GM13976 (cell line): Measurements from ENCODE around the gene TAS2R1.

Experiments used
- DNase-seq: peaks from one replicate; pipeline ENCODE4 v3.0.0; 2012; ENCODE audit warnings: low spot score
- in situ Hi-C: fragments of 300-500 bp; cut with MboI; formaldehyde crosslinking; loops from one replicate; pipeline ENCODE4 v1.12.0; 2022; ENCODE audit warnings: low sequenced_read_pairs, mixed read lengths, inconsistent platforms; ENCODE audit not compliant: unreplicated experiment
- TF ChIP-seq, protein P1 (sequence below): IDR thresholded peaks from 2 replicates; pipeline ENCODE4 v1.5.1; 2012; ENCODE audit warnings: borderline replicate concordance, mild to moderate bottlenecking; ENCODE audit not compliant: insufficient read depth; ENCODE audit errors: extremely low read depth, missing control alignments, control extremely low read depth

The TAS2R1 gene

DNA sequence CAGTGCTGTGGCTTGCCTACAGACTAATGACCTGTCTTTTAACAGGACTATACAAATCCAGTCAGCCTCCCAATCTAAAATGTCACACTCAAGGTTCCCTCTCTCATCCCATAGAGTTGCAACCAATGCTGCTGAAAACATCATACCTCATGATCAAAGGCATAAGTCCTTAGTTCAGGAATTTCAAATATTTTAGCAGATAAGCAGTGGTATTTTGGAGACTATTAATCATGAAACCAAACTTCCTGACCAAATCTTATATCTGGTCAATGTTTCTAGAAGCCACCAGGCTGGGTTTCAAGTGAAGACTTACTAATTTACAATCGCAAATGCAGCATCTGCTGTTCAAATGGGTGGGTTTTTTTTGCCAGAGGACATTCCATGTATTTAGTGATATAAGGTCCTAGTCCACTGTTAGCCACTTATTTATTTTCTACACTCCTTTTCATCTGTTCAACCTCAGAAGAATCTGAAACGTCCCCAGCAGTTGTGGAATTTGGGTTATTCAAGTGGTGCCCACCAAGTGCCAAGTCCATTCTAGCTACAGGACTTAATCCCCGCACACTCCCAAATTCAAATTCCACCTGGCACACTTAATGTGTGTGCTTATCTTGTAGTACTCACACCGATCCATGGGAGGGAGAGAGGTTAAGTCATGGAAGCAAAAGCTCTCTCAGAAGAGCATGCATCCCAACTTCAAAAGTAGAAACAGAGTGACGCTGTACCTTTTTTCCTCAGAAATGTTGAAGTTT lies 5.8 kb downstream of the TAS2R1 start:
- in situ Hi-C loops, result no loop called here
- TF ChIP-seq, protein P1, sequence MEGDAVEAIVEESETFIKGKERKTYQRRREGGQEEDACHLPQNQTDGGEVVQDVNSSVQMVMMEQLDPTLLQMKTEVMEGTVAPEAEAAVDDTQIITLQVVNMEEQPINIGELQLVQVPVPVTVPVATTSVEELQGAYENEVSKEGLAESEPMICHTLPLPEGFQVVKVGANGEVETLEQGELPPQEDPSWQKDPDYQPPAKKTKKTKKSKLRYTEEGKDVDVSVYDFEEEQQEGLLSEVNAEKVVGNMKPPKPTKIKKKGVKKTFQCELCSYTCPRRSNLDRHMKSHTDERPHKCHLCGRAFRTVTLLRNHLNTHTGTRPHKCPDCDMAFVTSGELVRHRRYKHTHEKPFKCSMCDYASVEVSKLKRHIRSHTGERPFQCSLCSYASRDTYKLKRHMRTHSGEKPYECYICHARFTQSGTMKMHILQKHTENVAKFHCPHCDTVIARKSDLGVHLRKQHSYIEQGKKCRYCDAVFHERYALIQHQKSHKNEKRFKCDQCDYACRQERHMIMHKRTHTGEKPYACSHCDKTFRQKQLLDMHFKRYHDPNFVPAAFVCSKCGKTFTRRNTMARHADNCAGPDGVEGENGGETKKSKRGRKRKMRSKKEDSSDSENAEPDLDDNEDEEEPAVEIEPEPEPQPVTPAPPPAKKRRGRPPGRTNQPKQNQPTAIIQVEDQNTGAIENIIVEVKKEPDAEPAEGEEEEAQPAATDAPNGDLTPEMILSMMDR, result no peak
- no peak for DNase-seq

DNA sequence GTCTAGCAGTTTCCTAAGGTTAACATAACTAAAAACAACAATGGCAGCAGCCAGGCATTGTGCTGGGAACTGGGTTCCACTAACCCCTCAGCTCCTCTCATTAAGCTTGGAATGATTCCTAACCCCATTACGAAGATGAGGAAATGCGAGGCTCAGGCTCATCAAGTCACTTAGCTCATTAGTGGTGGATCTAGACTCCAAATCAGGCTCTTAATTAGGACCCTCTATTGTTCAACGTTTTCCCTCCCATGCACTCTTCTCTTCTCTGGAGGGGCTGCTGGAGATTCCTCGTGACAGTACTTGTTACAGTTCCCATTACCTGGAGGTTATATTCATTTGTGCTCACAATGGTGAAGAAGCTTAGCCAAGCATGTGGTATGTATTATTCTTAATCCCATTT lies 6.5 kb downstream of the TAS2R1 start:
- in situ Hi-C loops, result no loop called here
- TF ChIP-seq, protein P1, result no peak
- no peak for DNase-seq

DNA sequence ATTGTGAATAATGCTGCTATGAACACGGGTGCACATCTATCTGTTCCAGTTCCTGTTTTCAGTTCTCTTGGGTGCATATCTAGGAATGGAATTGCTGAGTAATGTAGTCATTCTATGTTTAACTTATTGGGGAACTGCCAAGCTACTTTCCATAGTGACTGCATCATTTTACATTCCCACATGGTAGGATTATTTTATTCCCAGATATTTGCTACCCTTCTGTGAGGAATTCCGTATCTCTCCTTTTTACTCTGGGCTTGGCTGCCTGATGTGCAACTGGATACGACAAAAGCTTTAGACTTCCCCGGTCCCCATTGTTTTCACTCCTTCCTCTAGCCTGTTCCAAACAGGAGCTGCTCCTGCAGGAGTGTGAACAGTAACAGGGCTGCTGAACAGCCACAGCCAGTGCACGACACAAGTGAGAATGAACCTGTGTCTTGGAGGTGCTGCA lies 7.2 kb downstream of the TAS2R1 start:
- TF ChIP-seq, protein P1, result no peak
- DNase-seq, result no peak
- in situ Hi-C loops, result no loop called here

DNA sequence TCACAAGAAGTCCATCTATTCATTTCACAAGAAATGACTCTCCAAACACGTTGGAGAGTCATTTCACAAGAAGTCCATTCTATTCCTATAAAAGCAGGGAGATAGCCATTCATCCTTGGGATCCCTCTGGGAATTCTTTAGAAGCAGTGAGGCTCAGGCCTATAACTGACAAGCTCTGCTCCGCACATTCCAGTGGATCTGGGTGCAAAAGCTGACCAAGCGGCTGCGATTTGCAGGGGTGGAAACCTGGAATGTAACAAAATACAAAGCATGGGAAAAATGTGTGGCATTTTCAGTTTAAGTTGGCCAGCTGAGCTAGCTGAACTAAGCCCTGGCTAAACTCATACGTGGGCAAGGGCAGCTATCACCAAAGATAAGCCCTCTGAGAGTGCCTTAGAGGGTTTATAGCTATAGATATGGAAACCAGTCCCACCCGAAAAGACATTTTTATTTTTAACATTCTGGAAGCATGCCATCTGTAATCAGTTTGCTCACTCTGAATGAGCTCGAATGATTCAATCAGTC lies 8.7 kb downstream of the TAS2R1 start:
- in situ Hi-C loops, result no loop called here
- TF ChIP-seq, protein P1, result no peak
- no peak for DNase-seq

DNA sequence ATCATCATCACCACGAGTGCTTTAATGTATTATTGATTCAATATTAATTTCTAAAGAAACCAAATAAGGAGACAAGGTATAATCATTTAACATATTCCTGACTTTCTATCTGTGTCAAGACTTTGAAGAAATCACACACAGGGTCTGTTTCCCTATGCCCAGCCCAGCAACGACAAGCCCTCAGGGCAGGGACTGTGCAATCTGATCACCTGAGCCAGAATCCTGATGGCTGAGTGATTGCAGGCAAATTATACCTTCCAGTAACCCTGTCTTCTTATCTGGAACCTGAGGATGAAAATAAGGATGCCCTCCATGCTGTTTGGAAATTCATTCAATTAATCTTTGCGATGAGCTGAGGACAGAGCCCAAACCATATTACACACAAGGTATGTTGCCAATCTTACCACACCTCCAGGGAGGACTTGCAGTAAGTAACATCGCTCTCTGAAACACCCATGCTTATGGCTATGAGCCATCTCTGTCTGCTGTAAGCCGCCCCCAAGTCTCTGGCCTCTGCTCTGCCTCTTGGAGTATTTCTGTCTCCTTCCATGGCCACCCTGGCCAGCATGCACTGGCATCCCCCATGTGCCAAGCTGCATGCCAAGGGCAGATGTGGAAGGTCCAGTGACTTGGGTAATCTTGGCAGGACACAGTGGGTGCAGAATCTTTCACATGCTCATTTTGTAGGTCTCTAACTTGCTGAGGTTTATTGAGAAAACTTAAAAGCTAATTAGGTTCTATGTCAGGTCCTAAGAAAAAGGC lies 10.6 kb downstream of the TAS2R1 start:
- in situ Hi-C loops, result no loop called here
- TF ChIP-seq, protein P1, result no peak
- DNase-seq, result no peak

DNA sequence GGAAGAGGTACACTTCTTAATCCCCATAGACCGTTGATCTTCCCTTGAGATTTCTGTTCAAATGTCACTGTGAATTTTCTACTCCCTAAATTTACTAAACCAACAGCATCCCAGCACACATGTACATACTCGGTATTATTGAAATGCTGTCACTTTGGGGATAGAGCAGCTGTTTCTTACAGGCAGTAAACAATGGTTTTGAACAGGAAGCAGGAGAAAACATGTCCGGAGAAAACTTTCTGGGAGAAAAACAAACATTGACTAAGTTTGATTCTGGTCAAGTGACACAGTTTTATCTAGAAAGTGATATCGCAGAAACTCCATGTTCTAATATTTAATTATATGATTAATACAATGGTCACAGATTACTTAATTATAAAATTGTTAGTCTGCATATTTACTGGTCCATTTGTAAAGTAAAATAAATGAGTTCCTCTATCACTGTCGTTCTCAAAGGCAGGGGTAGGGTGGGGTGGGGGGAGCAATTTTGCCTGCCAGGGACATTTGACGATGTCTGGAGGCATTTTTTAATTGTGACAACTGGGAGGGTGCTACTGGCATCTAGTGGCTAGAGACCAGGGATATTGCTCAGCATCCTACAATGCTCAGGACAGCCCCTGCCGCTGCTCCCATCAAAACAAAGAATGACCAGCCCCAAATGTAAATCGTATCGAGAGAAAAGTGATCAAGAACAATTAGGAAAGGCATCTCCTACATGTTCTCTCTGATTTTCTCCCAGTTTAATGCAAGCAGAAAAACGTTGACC lies 12.2 kb downstream of the TAS2R1 start:
- DNase-seq, result no peak
- TF ChIP-seq, protein P1, result no peak
- in situ Hi-C loops, result no loop called here
